Upper lobe of left lung (tissue), 4 donors: ENCODE data around the gene UBE3B.

Source experiments
- CTCF ChIP-seq, 6 experiments: fragments of 450-650 bp in 4 of 6; fragments of 200-600 bp in 2 of 6; sonication (generic) in 2 of 6; IDR thresholded peaks; one replicate each; pipeline ENCODE4 v1.5.1; 2016 to 2019; ENCODE audit warnings: antibody characterized with exemption in 6 of 6
- POLR2A ChIP-seq, 4 donors: fragments of 450-650 bp; IDR thresholded peaks; one replicate each; pipeline ENCODE4 v1.5.1; 2016 to 2017; ENCODE audit warnings: antibody characterized with exemption in 4 of 4, mild to moderate bottlenecking in 2 of 4

GRCh38 chr12:109557805-109558204 lies 80.4 kb downstream of the UBE3B start:
- no peak for TF ChIP-seq CTCF (IDR thresholded peaks at IDR 0.05)
- TF ChIP-seq POLR2A (IDR thresholded peaks at IDR 0.05): no peak
